Stomach (tissue), 9 donors: ENCODE data around the gene NPS. TPM values are rescaled to one million over a fixed set of nuclear protein-coding genes. Genes with fewer than 3 reads are reported as not detected.

ENCODE experiments used
- DNase-seq, 2 donors: peaks; one replicate each; pipeline versions ENCODE4 v3.0.0 to v3.0.0-alpha.2; 2013 to 2019
- H3K27ac ChIP-seq, 5 donors: fragments of 200-600 bp in 4 of 5; sonication (generic) in 4 of 5; one replicate each; pipeline ENCODE4 v1.5.1; 2013 to 2019; ENCODE audit warnings: mild to moderate bottlenecking in 1 of 5, moderate library complexity in 1 of 5
- H3K27me3 ChIP-seq, 3 donors: fragments of 200-600 bp; sonication (generic); one replicate each; pipeline ENCODE4 v1.5.1; 2017 to 2019; ENCODE audit warnings: mixed run types in 1 of 3
- H3K36me3 ChIP-seq, 4 donors: fragments of 200-600 bp; sonication (generic); 1 replicate in 3 of 4; 2 replicates in 1 of 4; pipeline ENCODE4 v1.5.1; 2016 to 2019
- H3K4me1 ChIP-seq, 4 donors: fragments of 200-600 bp; sonication (generic); one replicate each; pipeline ENCODE4 v1.5.1; 2016 to 2019
- H3K4me3 ChIP-seq, 4 donors: fragments of 200-600 bp; sonication (generic) in 3 of 4; one replicate each; pipeline ENCODE4 v1.5.1; 2016 to 2019; ENCODE audit warnings: mild to moderate bottlenecking in 1 of 4
- H3K9me3 ChIP-seq, 4 donors: fragments of 200-600 bp; sonication (generic); one replicate each; pipeline ENCODE4 v1.5.1; 2016 to 2019
- CTCF ChIP-seq, 7 experiments: fragments of 450-650 bp in 4 of 7; fragments of 200-600 bp in 3 of 7; sonication (generic) in 3 of 7; IDR thresholded peaks; one replicate each; pipeline ENCODE4 v1.5.1; 2016 to 2019; ENCODE audit warnings: antibody characterized with exemption in 7 of 7, control low read depth in 2 of 7, mild to moderate bottlenecking in 1 of 7
- EP300 ChIP-seq: sonication (generic); formaldehyde crosslinking; IDR thresholded peaks from one replicate; pipeline ENCODE4 v1.6.1; 2017; ENCODE audit warnings: antibody characterized with exemption
- POLR2A ChIP-seq, 4 donors: fragments of 450-650 bp; IDR thresholded peaks; one replicate each; pipeline ENCODE4 v1.6.1; 2016; ENCODE audit warnings: antibody characterized with exemption in 4 of 4, control low read depth in 2 of 4, mild to moderate bottlenecking in 1 of 4, moderate library complexity in 1 of 4
- POLR2AphosphoS5 ChIP-seq, 3 donors: sonication (generic); formaldehyde crosslinking; IDR thresholded peaks; one replicate each; pipeline ENCODE4 v1.6.1; 2016; ENCODE audit warnings: antibody characterized with exemption in 3 of 3
- WGBS, 5 donors: extraction: QIAGEN DNeasy Blood & Tissue Kit in 3 of 5; methylation state at CpG; one replicate each; pipeline versions ENCODE4 v1.1.5 to v1.1.7; 2013 to 2018; 5-methylcytosine and 5-hydroxymethylcytosine counted together
- intact Hi-C: fragments of 100-400 bp; cut with DNase I; formaldehyde crosslinking; loops from one replicate; pipeline ENCODE4 v1.15.1; 2023; ENCODE audit warnings: low total_unique reads
- polyA plus RNA-seq, 3 donors: library from polyadenylated mRNA; stranded (reverse); fragments of 200-250 nt; gene quantifications; one replicate each; pipeline ENCODE4 v1.2.3, GENCODE V29; 2013
- total RNA-seq, 5 donors: library from RNA; depleted of rRNA; stranded (reverse); fragments of >200 nt; gene quantifications; one replicate each; pipeline versions ENCODE4 v1.1.0 to v1.2.3, GENCODE V29; 2014 to 2016
- donor health status: healthy with polysubstance abuse.
- donor health status: Bipolar disorder and iron deficiency.
- donor health status: healthy.

Gene NPS
- total and polyA plus RNA-seq, 8 donors: not detected

DNA sequence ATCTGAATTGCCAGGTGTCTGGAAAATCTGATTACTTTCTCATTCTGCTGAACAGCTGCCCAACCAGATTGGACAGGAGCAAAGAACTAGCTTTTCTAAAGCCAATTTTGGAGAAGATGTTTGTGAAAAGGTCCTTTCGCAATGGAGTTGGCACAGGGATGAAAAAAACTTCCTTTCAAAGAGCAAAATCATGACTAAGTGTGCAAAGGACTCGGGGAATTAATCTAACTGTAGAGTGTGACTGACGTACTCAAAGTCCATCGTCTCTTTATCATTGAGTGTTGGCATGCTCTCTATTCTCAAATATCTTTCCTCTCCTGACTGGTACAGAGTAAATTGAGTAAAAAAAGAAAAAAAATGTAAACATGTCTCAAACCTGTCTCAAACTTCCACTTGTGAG lies 3.3 kb downstream of the NPS start:
- Histone ChIP-seq H3K27me3 (peaks cover 0 to 10% (median 0%) of the 10 kb centered on the region in 3 donors), H3K4me3 (no peak overlapping the region), H3K36me3 (no peaks in the 10 kb centered on the region), H3K9me3 (peaks cover 0 to under 1% (median 0%) of the 10 kb centered on the region in 4 donors), H3K4me1 (no peaks in the 10 kb centered on the region), H3K27ac (no peak overlapping the region)
- WGBS, 5 donors: 63 to 79% (median 72%) methylated on average over 4 of the region's 4 CpGs
- intact Hi-C loops: no loop called here
- TF ChIP-seq EP300: no peak
- TF ChIP-seq POLR2AphosphoS5 (IDR thresholded peaks at IDR 0.05): no peak
- no peak for TF ChIP-seq CTCF (IDR thresholded peaks at IDR 0.05)
- TF ChIP-seq POLR2A (IDR thresholded peaks at IDR 0.05): no peak
- DNase-seq: no peak

GRCh38 chr10:127553417-127553816 lies 4.3 kb downstream of the NPS start:
- WGBS, 5 donors: 85 to 88% (median 86%) methylated on average over 7 of the region's 7 CpGs

GRCh38 chr10:127556916-127557315 lies 7.8 kb downstream of the NPS start:
- no peak overlapping the region for H3K4me3 ChIP-seq
- 6 to 10% (median 7%) methylated on average over 11 of the region's 11 CpGs for WGBS, 5 donors
- intact Hi-C loops: no loop called here
- TF ChIP-seq POLR2A (IDR thresholded peaks at IDR 0.05) (no peak), POLR2AphosphoS5 (IDR thresholded peaks at IDR 0.05) (no peak), CTCF (IDR thresholded peaks at IDR 0.05) (no peak), EP300 (no peak)
- H3K9me3 ChIP-seq: peaks cover 0 to 11% (median 0%) of the 10 kb centered on the region in 4 donors
- peak in 1 of 2 donors; percentile 69 for DNase-seq
- H3K36me3 ChIP-seq: no peaks in the 10 kb centered on the region
- H3K27me3 ChIP-seq: peaks cover 0 to 5% (median 0%) of the 10 kb centered on the region in 3 donors
- no peaks in the 10 kb centered on the region for H3K4me1 ChIP-seq
- H3K27ac ChIP-seq: no peak overlapping the region

More at GRCh38 chr10:127553417-127553816, 4.3 kb downstream of the NPS start:
- intact Hi-C loops: no loop called here
- no peak for TF ChIP-seq POLR2AphosphoS5 (IDR thresholded peaks at IDR 0.05)
- TF ChIP-seq EP300: no peak
- TF ChIP-seq POLR2A (IDR thresholded peaks at IDR 0.05): no peak
- TF ChIP-seq CTCF (IDR thresholded peaks at IDR 0.05): no peak
- no peaks in the 10 kb centered on the region for H3K9me3 ChIP-seq
- no peaks in the 10 kb centered on the region for H3K4me1 ChIP-seq
- H3K27me3 ChIP-seq: peaks cover 0 to 10% (median 0%) of the 10 kb centered on the region in 3 donors
- H3K36me3 ChIP-seq: no peaks in the 10 kb centered on the region
- no peak overlapping the region for H3K27ac ChIP-seq
- H3K4me3 ChIP-seq: no peak overlapping the region
- DNase-seq: no peak

GRCh38 chr10:127561647-127562046 lies 12.5 kb downstream of the NPS start:
- no peak for DNase-seq
- H3K4me1 ChIP-seq: no peaks in the 10 kb centered on the region
- intact Hi-C loops: no loop called here
- no peak overlapping the region for H3K4me3 ChIP-seq
- no peaks in the 10 kb centered on the region for H3K36me3 ChIP-seq
- peaks cover 0 to 11% (median 0%) of the 10 kb centered on the region in 3 donors for H3K27me3 ChIP-seq
- TF ChIP-seq CTCF (IDR thresholded peaks at IDR 0.05): no peak
- H3K27ac ChIP-seq: no peak overlapping the region
- WGBS, 5 donors: 55 to 80% (median 76%) methylated on average over 8 of the region's 8 CpGs
- H3K9me3 ChIP-seq: peaks cover 0 to 11% (median 0%) of the 10 kb centered on the region in 4 donors
